ENCODE results near the gene SOS1. TPM values are rescaled to one million over a fixed set of nuclear protein-coding genes. Genes with fewer than 3 reads are reported as not detected.

Gene SOS1
- total RNA-seq, 2 donors from 2014 or later: 26.3 to 43.9 TPM

DNA sequence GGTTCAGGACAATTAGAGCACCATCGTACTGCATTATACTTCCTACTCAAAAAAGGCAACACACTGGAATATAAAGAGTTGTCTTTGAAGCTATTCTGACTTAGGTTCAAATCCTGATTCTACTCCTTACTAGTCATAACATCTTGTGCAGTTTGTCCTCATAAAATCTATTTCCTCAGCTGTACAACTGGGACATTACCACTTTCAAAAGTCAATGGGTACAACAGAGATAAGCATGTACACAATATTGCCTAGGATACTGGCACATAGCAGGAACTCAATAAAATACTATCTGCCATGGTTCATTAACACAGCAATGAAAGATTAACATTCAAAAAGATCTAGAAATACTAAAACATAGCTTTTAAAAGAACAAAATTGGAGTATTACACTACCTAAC is 11.3 kb downstream of the SOS1 start:
- Histone ChIP-seq H3K9ac (ENCODE audit: low read depth in 2 of 2, low read length in 2 of 2) (no peak overlapping the region), H3K4me3 (no peak overlapping the region), H3K27me3 (no peaks in the 10 kb centered on the region), H3K36me3 (no peaks in the 10 kb centered on the region), H3K9me3 (no peaks in the 10 kb centered on the region), H3K27ac (no peak overlapping the region), H3K4me1 (no peaks in the 10 kb centered on the region)
- TF ChIP-seq, protein P1, sequence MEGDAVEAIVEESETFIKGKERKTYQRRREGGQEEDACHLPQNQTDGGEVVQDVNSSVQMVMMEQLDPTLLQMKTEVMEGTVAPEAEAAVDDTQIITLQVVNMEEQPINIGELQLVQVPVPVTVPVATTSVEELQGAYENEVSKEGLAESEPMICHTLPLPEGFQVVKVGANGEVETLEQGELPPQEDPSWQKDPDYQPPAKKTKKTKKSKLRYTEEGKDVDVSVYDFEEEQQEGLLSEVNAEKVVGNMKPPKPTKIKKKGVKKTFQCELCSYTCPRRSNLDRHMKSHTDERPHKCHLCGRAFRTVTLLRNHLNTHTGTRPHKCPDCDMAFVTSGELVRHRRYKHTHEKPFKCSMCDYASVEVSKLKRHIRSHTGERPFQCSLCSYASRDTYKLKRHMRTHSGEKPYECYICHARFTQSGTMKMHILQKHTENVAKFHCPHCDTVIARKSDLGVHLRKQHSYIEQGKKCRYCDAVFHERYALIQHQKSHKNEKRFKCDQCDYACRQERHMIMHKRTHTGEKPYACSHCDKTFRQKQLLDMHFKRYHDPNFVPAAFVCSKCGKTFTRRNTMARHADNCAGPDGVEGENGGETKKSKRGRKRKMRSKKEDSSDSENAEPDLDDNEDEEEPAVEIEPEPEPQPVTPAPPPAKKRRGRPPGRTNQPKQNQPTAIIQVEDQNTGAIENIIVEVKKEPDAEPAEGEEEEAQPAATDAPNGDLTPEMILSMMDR (IDR thresholded peaks at IDR 0.05): no peak
- intact Hi-C loops (cut with DNase I): no loop called here
- DNase-seq: no peak

DNA sequence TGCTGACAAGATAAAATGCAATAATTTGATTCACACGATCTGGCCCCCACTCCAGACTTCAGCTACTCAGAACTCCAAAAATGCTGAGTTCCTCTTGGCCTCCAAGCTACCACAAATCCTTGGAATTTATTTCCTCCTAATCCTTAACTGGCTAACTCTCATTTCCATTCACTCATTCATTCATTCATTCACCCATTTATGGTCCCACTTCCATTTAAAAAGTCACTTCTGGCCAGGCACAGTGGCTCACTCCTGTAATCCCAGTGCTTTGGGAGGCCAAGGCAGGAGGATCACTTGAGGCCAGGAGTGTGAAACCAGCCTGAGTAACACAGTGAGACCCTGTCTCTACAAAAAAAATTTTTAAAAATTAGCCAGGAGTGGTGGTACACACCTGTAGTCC is 12.5 kb downstream of the SOS1 start:
- no peaks in the 10 kb centered on the region for H3K9me3 ChIP-seq
- H3K4me3 ChIP-seq: no peak overlapping the region
- TF ChIP-seq, protein P1 (IDR thresholded peaks at IDR 0.05): no peak
- H3K27me3 ChIP-seq: no peaks in the 10 kb centered on the region
- intact Hi-C loops (cut with DNase I): no loop called here
- no peak overlapping the region for H3K9ac ChIP-seq (ENCODE audit: low read depth in 2 of 2, low read length in 2 of 2)
- no peaks in the 10 kb centered on the region for H3K4me1 ChIP-seq
- no peak overlapping the region for H3K27ac ChIP-seq
- H3K36me3 ChIP-seq: no peaks in the 10 kb centered on the region
- no peak for DNase-seq

DNA sequence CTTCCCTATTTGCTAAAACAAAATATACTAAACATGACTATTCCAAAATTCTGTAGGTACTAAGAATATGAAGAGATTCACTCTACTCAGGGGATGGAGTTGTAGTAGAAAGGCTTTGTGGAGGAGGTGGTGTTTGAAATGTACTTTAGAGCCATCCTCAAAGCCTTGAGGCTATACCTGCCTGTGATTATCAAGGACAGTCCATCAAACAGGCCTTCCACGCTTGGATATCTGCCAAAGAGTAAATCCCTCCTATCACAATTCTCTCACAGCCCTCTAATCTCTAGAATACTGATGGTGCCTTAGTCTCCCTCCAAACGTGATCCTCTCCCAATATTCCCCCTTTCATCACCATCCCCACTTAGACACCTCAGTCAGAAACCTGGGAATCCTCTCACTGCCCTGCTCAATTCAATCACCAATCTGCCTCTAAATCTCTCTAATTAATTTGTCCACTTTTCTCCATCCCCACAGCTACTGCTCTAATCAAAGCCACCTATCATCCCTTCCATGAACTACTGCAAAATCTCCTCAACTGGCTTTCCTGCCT is 13.1 kb downstream of the SOS1 start:
- no peak for DNase-seq

DNA sequence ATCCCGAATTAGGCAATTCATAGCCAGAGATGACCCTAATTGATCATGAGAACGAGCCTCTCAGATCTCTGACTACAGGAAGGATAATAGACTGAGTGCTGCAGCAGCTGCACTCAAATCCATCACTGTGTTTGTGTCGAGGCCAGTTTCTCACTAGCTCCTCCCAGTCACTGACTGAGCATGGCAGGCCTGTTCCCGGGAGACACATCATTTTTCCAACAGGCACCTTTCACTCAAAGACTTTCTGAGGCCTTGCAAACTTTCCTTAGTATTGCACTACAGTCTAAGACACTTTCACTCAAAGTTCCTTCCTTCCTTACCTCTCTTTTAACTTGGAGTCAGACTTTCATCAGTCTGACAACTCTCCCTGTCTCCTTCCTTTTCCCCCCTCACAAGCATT is 13.7 kb downstream of the SOS1 start:
- H3K9me3 ChIP-seq: no peaks in the 10 kb centered on the region
- no peak overlapping the region for H3K27ac ChIP-seq
- H3K9ac ChIP-seq (ENCODE audit: low read depth in 2 of 2, low read length in 2 of 2): no peak overlapping the region
- H3K4me3 ChIP-seq: no peak overlapping the region
- no peaks in the 10 kb centered on the region for H3K4me1 ChIP-seq
- no peak for DNase-seq
- TF ChIP-seq, protein P1 (IDR thresholded peaks at IDR 0.05): no peak
- intact Hi-C loops (cut with DNase I): no loop called here
- H3K27me3 ChIP-seq: no peaks in the 10 kb centered on the region
- no peaks in the 10 kb centered on the region for H3K36me3 ChIP-seq

More for the DNA sequence above, 13.1 kb downstream of the SOS1 start:
- H3K36me3 ChIP-seq: no peaks in the 10 kb centered on the region
- intact Hi-C loops (cut with DNase I): no loop called here
- TF ChIP-seq, protein P1 (IDR thresholded peaks at IDR 0.05): no peak
- no peak overlapping the region for H3K9ac ChIP-seq (ENCODE audit: low read depth in 2 of 2, low read length in 2 of 2)
- H3K4me1 ChIP-seq: no peaks in the 10 kb centered on the region
- no peaks in the 10 kb centered on the region for H3K9me3 ChIP-seq
- no peak overlapping the region for H3K4me3 ChIP-seq
- no peak overlapping the region for H3K27ac ChIP-seq
- no peaks in the 10 kb centered on the region for H3K27me3 ChIP-seq

DNA sequence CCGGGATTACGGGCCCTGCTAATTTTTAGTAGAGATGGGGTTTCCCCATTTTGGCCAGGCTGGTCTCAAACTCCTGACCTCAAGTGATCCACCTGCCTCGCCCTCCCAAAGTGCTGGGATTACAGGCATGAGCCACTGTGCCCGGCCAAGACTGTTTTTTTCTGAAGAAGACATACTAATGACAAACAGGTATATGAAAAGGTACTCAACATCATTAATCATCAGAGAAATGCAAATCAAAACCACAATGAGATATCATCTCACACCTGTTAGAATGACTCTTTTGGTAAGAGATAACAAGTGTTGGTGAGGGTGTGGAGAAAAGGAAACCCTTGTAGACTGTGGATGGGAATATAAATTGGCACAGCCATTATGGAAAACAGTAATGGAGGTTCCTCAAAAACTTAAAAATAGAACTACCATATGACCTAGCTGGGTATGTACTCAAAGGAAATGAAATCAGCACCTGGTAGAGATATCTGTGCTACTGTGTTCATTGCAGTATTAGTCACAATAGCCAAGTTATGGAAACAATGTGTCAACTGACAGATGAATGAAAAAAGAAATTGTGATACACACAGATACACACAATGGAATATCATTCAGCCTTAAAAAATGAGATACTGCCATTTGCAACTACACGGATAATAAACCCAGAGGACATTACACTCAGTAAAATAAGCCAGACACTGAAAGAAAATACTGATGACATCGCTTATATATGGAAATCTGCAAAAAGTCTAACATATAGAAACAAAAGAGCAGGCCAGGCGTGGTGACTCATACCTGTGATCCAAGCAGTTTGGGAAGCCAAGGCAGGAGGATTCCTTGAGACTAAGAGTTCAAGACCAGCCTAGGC is 20.8 kb downstream of the SOS1 start:
- no peaks in the 10 kb centered on the region for H3K27me3 ChIP-seq
- no peaks in the 10 kb centered on the region for H3K9me3 ChIP-seq
- H3K36me3 ChIP-seq: no peaks in the 10 kb centered on the region
- no peak for DNase-seq
- intact Hi-C loops (cut with DNase I): no loop called here
- TF ChIP-seq, protein P1 (IDR thresholded peaks at IDR 0.05): no peak
- no peak overlapping the region for H3K4me3 ChIP-seq
- H3K4me1 ChIP-seq: no peaks in the 10 kb centered on the region
- H3K9ac ChIP-seq (ENCODE audit: low read depth in 2 of 2, low read length in 2 of 2): no peak overlapping the region
- no peak overlapping the region for H3K27ac ChIP-seq

All from colonic mucosa (tissue), 4 donors.